GM11168 (cell line): ENCODE data around the gene ACER2.

Experiments
- in situ Hi-C: fragments of 300-500 bp; cut with MboI; formaldehyde crosslinking; loops from one replicate; pipeline ENCODE4 v1.12.0; 2022; ENCODE audit warnings: low sequenced_read_pairs; ENCODE audit not compliant: unreplicated experiment

Gene ACER2

DNA sequence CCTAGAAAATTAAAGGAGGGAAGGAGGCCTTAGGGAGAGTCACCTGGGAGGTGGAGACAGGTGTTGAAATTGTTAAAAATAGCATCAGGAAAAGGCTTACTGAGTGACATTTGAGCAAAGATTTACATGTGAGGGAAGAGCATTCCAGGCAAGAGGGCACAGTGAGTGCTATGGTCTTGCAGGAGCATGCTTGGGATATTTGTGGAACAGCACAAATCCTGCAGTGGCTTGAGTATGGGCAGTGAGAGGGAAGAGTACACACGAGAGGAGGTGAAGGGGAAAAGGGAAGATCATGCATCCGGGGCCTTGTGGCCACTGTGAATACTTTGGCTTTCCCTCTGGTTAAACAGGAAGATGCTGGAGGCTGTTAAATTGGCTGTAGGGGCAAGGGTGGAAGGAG lies 36.6 kb downstream of the ACER2 start:
- in situ Hi-C loops = no loop called here

DNA sequence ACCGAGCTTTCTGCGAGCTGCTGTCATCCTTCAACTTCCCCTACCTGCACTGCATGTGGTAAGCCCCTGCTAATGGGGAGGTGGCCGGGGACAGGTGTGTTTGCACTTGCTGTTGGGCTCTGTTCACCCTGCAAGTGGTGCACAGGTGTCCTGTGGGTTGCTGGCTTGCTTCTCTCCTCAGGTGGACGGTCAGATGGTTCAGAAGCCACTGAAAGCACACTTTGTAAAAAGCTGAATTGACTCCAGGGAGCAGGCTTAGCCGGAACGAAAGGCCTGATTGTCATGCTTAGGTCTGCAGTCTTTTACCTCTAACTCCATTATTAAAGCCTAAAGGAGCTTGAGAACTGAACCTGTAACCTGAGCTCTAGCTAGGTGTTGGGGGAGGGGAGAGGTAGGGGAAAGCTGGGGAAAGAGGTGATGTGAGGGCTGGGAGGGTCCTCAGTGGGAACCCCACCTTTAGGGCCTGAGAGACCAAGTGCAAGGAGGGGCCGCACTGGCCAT lies 37.6 kb downstream of the ACER2 start:
- in situ Hi-C loops = no loop called here

DNA sequence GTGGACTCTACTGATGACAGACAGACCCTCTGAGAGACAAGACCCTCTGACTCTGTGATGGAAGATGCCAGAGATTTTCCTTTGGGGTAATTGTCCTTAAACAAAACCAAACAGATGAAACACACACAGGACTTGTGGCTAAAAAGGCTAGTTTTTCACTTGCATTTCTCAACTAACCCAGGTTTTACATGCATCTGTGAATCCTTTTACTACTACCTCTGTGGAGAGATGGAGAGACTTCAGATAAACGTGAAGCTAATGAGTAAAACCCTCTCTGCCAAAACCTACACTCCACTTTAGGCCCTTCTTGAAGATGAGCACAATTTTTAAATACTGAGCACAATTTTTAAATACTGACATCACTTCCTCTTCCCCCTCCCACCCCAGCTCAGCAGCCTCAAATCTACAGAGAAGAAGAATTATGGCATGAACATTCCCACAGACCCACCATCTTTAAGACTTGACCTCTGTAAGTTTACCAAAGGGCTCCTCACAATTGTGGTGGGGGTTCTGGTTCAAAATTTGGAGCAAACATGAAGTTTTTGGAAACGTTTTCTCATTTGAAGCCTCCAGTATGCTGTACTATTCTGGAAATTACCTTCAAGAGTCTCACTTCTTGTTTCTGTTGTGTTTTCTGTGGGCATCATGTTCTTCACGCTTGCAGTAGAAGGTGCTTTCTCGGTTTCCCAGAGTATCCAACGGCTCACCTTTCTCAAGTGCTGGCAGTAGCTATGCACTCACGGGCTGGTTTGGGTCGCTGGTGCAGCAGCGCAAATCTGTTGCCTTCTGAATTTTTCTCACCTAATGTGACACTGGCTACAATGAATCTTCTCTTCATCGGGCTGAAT lies 42.7 kb downstream of the ACER2 start:
- in situ Hi-C loops = loop anchor here (25.0 kb wide), 1 partner anchor 364 kb away; no protein-coding TSS in a partner anchor

DNA sequence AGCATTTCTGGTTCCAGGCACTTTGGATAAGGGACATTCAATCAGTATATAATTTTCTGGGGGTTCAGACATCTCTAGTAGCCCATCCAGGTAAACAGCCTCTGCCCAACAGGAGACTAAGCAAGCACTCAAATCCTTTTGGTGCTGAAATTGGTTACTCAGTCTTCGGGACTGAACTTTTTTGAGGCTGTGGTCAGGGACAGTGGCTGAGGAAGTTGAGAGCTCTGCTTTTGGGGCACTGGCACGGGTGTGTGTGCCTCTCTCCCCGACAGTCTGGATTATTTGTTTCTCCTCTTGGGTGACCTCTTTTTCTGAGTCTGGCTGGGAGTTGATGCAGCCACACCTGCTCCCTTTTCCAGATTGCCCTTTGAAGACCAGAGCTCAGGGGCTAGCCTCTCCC lies 47.6 kb downstream of the ACER2 start:
- in situ Hi-C loops = loop anchor here (25.0 kb wide), 1 partner anchor 369 kb away; no protein-coding TSS in a partner anchor

DNA sequence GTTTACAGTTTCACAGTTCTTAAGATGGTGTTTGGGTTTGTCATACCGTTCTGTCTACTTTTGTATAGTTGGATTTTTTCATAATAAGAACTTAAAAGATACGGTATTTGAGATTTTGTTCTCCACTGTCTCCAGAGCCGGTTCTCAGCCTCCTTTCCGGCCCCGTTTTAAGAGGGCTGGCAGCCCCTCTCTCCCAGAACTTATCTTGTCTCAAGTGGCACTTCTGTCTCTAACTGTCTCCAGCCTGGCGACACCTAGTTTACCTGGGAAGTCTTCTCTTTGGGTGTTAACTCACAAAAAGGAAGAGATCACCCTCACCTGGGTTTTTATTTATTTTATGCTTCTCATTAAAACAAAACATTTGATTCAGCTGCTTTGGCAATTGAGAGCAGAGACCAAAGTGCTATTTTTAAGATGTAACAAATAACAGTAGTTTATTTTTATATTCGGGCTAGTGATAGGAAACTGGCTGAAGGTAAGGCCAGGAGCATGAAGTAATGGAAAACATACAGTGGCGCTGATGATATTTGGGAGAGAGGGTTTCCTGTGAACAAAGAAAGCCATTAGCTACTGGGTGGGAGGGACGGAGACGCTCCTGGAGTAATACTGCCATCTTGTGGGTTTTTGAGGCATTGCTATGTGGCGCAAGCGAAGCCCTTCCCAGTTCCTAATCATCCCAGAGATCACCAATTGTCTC lies 48.3 kb downstream of the ACER2 start:
- in situ Hi-C loops = loop anchor here (25.0 kb wide), 1 partner anchor 370 kb away; no protein-coding TSS in a partner anchor

DNA sequence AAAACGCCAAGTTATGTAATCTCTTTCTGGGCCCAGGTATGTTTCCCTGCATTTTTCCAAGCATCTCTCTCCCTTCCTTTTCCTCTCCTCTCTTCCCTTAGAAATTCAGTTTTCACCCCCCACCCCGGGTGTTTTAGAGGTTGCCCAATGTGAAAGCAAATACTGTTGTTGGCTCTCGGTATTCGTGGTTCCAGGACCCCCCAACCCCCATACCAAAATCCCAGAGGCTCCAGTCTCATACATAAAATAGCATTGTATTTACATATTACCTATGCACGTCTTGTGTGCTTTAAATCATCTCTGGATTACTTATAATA lies 48.8 kb downstream of the ACER2 start:
- in situ Hi-C loops = loop anchor here (25.0 kb wide), 1 partner anchor 370 kb away; no protein-coding TSS in a partner anchor

DNA sequence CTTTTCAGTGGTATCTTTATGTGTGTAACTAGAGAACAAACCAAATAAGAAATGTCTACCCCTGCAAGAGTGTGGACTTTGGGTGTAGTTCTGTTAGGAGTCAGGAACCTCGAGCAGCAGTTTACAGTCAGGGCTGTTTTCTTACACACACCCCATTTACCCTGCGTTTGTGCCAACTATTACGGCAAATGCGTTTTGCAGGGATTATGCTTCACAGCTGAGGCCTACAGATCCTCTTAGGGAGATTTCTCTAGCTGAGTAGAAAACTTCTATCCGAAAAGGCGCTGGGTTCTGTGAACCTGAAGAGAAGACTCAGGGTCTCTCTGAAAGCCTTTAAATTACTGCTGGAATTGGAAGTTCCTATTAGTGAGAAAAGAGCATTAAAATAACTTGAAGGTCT lies 51.4 kb downstream of the ACER2 start:
- in situ Hi-C loops = loop anchor here (25.0 kb wide), 1 partner anchor 373 kb away; no protein-coding TSS in a partner anchor

DNA sequence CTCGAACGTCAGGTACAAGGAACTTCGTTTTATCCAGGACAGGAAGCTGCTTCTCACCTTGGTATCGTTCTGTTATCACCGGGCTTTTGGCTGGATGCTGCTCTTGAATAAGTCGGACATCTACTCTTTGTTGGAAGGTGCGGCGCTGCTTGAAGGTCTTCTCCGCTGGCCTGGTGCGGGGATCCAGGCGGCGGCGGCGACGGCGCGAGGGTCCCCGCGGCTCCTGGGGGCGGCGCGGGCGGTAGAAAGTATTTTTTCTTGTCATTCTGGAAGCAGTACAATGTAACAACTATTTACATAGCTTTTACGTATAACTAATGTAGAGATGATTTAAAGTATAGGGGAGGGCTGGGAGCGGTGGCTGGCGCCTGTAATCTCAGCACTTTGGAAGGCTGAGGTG lies 52.3 kb downstream of the ACER2 start:
- in situ Hi-C loops = loop anchor here (25.0 kb wide), 1 partner anchor 374 kb away; no protein-coding TSS in a partner anchor

DNA sequence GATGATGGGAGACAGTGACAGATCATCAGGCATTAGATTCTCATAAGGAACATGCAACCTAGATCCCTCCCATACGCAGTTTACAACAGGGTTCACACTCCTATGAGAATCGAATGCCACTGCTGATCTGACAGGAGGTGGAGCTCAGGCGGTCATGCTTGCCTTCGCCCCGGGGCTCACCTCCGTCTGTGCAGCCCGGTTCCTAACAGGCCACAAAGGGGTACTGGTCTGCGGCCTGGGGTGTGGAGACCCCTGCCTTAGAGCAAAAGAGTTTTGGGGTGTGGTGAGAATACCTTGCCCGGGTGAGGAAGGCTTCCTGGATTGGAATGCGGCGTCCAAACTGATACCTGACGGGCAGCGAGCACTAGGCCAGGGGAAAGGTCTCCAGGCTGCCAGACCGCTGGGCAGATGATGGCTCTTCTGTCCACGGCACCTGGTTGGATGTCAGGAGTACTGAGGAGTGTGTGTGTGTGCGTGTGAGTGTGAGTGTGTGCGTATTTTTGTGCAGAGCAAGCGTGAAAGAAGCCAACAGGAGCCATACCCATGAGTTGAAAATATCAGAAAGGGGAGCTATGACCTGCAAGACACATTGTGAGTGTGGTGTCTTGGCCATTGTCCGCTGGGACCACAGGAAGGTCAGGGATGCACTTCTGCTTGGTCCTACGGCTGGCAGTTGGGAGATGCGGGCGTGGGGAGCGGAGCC lies 55.4 kb downstream of the ACER2 start:
- in situ Hi-C loops = loop anchor here (25.0 kb wide), 1 partner anchor 377 kb away; no protein-coding TSS in a partner anchor

DNA sequence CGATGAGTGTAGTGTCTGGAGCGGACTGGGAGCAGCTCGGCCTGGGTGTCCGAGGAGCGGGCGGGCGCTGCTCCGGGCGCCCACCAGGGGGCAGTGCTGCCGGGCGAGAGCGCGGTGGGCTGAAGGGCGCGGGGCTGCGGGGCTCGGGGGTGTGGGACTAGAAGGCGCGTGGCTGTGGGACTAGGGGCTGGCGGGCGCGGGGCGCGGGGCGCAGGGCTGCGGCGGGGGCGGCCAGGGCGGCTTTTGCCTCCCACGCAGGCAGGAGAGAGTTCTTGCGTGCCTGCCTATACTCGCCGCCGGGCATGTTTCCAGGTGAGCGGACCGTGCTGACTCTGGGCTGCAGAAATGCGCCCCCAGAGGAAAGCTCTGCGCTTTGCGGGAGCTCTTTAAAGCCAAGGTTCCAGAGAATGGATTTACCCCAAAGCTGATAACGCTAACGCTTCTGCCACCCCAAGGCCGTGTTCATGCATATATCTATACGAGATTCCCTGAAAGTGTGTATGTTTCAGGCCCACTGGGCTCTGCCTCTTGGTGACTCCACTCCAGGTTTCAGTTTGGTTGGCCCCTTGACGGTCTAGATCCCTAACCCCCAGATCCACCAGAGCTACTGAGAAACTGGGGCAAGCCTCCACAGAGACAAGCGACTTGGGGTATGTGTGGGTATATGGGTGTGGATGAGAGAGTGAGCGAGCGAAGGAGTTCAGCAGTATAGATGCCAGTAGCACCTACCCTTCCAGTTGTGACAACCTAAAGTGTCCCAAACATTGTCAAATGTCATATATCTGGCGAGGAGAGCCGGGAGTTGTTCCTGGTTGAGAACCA lies 56.2 kb downstream of the ACER2 start:
- in situ Hi-C loops = loop anchor here (25.0 kb wide), 1 partner anchor 378 kb away; no protein-coding TSS in a partner anchor

DNA sequence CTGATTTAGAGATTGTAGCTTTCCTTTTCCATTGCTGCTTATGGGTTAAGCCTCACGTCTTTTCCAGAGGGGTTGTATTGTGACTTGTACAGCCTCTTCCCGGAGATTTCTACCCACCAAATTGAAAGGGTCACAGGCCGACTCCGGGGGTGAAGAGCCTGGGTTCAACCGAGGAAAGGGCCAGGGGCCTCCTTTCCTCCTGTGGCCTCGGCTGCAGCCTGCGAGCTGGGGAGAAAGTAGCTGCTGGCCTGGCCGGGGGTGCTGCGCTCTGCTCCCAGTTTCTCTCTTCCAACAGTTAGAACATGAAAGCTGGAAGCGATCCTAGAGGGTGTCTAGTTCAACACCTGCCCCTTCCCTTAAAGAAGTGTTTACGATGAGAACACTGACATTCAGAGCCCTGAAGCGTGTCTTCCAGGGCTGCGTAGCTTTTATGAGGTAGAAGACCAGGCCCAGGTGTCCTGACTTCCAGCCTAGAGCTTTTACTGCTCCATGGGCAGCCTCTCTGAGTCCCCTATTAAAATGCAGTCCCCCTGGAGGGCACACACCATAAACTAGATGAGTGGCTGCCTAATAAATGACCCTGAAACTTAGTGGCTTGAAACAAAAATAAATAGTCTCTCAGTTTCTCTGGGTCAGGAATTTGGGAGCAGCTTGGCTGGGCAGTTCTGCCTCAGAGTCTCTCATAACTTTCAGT lies 56.9 kb downstream of the ACER2 start:
- in situ Hi-C loops = loop anchor here (25.0 kb wide), 1 partner anchor 378 kb away; no protein-coding TSS in a partner anchor

DNA sequence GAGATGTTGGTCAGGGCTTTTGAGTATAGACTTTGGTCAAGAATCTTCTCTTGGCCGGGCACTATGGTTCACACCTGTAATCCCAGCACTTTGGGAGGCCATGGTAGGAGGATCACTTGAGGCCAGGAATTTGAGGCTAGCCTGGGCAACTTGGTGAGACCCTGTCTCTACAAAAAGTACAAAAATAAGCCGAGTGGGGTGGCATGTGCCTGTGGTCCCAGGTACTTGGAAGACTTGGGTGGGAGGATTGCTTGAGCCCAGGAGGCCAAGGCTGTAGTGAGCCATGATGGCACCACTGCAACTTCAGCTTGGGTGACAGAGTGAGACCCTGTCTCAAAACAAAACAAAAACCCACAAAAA lies 57.5 kb downstream of the ACER2 start:
- in situ Hi-C loops = loop anchor here (25.0 kb wide), 1 partner anchor 379 kb away; no protein-coding TSS in a partner anchor

DNA sequence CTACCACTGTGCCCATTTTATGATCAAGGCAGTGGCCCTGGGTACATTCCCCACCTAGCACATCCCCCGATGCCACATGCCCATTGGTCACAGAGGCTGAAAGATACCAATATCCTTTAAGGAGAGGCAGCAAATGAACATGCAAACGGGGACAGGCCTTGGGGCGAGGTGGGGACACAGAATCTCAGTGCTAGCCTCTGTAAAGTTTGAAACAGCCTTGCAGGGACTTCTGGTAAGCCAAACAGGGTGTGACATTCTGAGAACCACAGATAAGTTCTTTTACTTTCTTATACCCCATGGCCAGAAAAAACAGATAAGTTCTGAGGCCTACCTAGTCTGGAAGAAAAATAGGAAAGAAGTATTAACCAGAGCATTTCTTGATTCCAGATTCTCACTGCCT lies 60.5 kb downstream of the ACER2 start:
- in situ Hi-C loops = loop anchor here (25.0 kb wide), 1 partner anchor 382 kb away; no protein-coding TSS in a partner anchor

DNA sequence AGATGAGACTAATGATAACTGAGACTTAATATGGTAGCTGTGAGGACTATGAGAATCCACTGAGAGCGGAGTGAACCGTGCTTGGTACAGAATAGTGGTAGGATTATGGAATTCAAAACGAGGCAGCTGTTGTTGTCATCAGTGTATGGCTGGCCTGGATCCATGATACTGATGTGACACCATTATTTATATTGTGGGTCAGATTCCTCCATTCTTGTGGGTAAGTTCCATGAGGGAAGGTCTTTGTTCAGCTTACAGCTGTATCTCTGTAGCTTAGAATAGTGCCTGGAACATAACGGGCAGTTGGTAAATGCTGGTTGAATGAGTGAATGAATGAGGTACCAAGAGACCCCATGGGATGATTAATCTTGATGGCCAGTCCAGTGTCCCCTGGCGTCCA lies 61.8 kb downstream of the ACER2 start:
- in situ Hi-C loops = loop anchor here (25.0 kb wide), 1 partner anchor 383 kb away; no protein-coding TSS in a partner anchor

DNA sequence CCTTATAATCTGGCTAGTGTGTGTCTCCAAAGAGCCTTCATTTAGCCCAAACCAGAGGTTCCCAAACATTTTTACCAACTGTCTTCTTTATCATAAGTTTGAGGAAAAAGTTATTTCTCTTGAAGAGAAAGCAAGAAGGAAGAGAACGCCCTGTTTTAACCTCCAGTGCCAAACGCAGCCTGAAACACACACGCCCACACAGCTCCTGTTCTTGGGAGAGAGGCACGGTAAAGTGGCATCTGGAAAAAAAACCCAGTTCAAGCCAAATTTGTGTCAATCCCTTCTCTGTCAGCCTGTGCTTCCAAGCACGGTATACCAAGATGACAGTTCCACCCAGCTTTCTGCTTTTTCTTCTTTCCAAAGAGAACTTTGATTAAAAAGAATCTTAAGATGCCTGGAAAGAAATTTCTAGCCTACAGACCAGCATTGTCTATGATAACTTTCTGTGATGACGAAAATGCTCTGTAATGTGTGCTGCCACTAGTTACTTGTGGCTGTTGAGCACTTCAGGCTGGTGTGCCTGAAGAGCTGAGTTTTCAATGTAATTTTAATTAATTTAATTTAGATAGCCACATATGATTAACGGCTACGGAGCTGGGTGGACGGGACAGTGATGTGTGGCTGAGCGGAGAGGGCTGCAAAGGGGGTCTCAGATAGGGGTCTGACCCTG lies 62.3 kb downstream of the ACER2 start:
- in situ Hi-C loops = loop anchor here (25.0 kb wide), 1 partner anchor 384 kb away; no protein-coding TSS in a partner anchor

DNA sequence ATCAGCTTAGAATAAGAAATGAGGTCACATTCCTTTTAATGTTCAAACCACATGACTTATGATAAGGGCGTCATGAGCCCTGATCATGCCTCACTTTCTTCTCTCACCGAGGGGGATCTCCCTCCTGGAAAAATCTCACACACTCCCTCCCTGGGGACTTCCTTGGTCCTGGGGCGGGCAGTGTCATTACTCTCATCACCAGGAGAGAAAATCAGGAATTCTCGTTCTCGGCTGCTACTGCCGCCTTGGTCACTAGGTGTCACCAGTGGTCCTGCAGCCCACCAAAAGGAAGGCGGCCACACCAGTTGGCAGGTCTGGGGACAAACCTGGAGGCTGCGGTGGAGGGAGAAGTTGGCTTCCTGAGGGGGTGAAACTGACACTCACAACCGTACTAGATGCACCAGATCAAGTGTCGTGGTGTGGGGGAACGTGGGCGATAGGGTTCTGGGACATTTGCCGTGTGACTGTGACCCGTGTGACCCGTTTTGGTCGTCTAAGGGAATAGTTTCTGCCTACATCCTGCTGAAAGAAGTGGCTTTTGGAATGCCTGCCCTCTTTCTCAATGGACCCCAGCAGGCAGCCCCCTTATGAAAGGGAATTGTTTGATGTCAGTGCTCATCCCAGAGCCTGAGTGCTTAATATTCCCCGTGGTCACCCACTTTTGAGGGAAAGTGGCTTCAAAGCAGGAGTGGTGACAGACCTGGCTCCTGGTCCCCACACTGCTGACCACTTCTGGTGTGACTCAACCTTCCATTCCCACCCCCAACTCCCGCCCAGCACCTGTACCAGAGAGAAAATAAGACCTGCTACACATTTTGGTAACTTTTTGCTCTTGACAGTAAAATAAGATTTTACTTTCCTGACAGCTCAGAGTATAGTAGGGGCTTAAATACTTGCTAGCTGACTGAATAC lies 63.2 kb downstream of the ACER2 start:
- in situ Hi-C loops = loop anchor here (25.0 kb wide), 1 partner anchor 385 kb away; no protein-coding TSS in a partner anchor

DNA sequence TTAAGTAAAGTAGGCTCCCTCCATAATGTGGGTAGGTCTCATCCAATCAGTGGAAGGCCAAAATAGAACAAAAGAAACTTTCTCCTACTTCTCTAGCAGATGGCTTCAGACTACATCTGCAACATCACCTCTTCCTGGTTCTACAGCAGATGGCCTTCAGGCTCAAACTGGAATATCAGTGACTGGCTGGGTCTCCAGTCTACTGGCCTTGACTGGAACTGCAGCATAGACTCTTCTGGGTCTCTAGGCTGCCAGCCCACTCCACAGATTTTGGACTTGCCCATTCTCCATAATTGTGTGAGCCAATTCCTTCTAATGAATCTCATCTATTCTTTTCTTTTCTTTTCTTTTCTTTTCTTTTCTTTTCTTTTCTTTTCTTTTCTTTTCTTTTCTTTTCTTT lies 64.8 kb downstream of the ACER2 start:
- in situ Hi-C loops = loop anchor here (25.0 kb wide), 1 partner anchor 386 kb away; no protein-coding TSS in a partner anchor
